ENCODE data around the gene PIP5K1C.
"Not testable (repeated sequence)": the region's sequence is repeated elsewhere in the genome, so short reads cannot be mapped to it uniquely, and the experiment has no call there.

The PIP5K1C gene

GRCh38 chr19:3604227-3604986 is 95.9 kb downstream of the PIP5K1C start:
- DNase-seq (ENCODE audit: extremely low spot score, insufficient read length, low read depth): no peak
- no peak for FAIRE-seq

GRCh38 chr19:3603121-3603811 is 97.0 kb downstream of the PIP5K1C start:
- FAIRE-seq: no peak

GRCh38 chr19:3601021-3601420 is 99.2 kb downstream of the PIP5K1C start:
- FAIRE-seq: no peak
- DNase-seq (ENCODE audit: extremely low spot score, insufficient read length, low read depth): no peak

More at GRCh38 chr19:3603121-3603811, 97.0 kb downstream of the PIP5K1C start:
- DNase-seq (ENCODE audit: extremely low spot score, insufficient read length, low read depth): no peak

GRCh38 chr19:3599776-3600187 is 100.5 kb downstream of the PIP5K1C start:
- FAIRE-seq (no peak), DNase-seq (ENCODE audit: extremely low spot score, insufficient read length, low read depth) (no peak)

- FAIRE-seq: no peak
- no peak for DNase-seq (ENCODE audit: extremely low spot score, insufficient read length, low read depth)
These were observed 104.7 kb downstream of the PIP5K1C start for GRCh38 chr19:3595521-3596061.

- FAIRE-seq (no peak), DNase-seq (ENCODE audit: extremely low spot score, insufficient read length, low read depth) (no peak)
These were observed 107.1 kb downstream of the PIP5K1C start for GRCh38 chr19:3593156-3593555.

GRCh38 chr19:3591876-3592613 is 108.2 kb downstream of the PIP5K1C start:
- no peak for FAIRE-seq
- no peak for DNase-seq (ENCODE audit: extremely low spot score, insufficient read length, low read depth)

GRCh38 chr19:3590991-3591659 is 109.1 kb downstream of the PIP5K1C start:
- DNase-seq (ENCODE audit: extremely low spot score, insufficient read length, low read depth) (no peak), FAIRE-seq (no peak)

GRCh38 chr19:3589949-3590348 is 110.3 kb downstream of the PIP5K1C start:
- FAIRE-seq (no peak), DNase-seq (ENCODE audit: extremely low spot score, insufficient read length, low read depth) (no peak)

- DNase-seq (ENCODE audit: extremely low spot score, insufficient read length, low read depth): no peak
- FAIRE-seq: no peak
These were observed 110.8 kb downstream of the PIP5K1C start for GRCh38 chr19:3589439-3589838.

- DNase-seq (ENCODE audit: extremely low spot score, insufficient read length, low read depth) (no peak), FAIRE-seq (no peak)
These were observed 113.4 kb downstream of the PIP5K1C start for GRCh38 chr19:3586707-3587346.

GRCh38 chr19:3586127-3586626 is 114.1 kb downstream of the PIP5K1C start:
- DNase-seq (ENCODE audit: extremely low spot score, insufficient read length, low read depth) (no peak), FAIRE-seq (no peak)

- DNase-seq (ENCODE audit: extremely low spot score, insufficient read length, low read depth) (no peak), FAIRE-seq (no peak)
These were observed 114.8 kb downstream of the PIP5K1C start, which contains the start of gene GIPC3 for GRCh38 chr19:3585301-3586126. Gene GIPC3, plus strand, starts transcription at chr19:3585478. Its CDS starts 120 bp downstream, at chr19:3585598.

- not testable (repeated sequence) for DNase-seq (ENCODE audit: extremely low spot score, insufficient read length, low read depth); FAIRE-seq
These were observed 116.0 kb downstream of the PIP5K1C start for GRCh38 chr19:3584036-3584802.

- not testable (repeated sequence) for FAIRE-seq; DNase-seq (ENCODE audit: extremely low spot score, insufficient read length, low read depth)
These were observed 118.5 kb downstream of the PIP5K1C start for GRCh38 chr19:3581792-3582191.
